HG03045 (cell line): Measurements from ENCODE around the gene MAST4.

Experiments
- ATAC-seq: cut with Tn5 transposase; IDR thresholded peaks from one replicate; pipeline ENCODE4 v1.9.1; 2021; ENCODE audit warnings: mild to moderate bottlenecking, moderate library complexity; ENCODE audit not compliant: unreplicated experiment

MAST4 gene

DNA sequence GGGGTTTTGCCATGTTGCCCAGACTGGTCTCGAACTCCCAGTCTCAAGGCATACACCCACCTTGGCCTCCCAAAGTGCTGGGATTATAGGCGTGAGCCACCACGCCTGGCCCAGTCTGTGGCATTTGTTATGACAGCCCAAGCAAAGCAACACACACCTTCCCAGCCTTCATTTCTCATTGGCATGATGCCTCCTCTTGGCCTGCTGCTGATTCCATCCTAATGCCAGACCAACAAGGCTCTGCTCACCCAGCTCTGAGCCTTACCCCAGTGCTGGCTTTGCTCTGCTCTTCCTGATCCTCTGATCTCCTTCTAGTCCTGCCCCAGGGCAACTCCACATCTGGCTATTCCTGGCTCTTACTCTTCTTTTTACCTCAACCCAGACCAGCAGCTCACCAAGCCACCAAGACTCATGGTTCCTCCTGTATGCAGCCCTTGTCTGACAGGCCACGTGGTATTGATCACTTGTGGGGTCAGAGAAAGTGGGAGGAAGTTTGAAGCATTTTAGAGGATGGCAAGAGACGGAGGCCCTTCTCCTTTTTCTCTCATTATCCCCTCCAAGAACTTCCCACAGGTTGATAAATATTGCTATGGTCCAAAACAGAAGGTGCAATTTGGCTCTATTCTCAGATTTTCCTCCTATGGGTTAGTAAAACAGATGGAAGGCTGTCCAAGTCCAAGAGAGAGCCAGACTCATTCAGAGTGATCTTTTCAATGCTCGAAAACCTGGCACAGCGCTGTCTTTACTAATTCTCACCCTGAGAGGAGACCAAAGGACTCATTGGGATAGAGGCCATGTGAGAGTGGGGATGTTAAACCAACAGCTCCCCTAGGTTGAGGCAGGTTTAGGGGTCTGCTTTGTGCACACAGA is 599.4 kb downstream of the MAST4 start:
- ATAC-seq: no peak

DNA sequence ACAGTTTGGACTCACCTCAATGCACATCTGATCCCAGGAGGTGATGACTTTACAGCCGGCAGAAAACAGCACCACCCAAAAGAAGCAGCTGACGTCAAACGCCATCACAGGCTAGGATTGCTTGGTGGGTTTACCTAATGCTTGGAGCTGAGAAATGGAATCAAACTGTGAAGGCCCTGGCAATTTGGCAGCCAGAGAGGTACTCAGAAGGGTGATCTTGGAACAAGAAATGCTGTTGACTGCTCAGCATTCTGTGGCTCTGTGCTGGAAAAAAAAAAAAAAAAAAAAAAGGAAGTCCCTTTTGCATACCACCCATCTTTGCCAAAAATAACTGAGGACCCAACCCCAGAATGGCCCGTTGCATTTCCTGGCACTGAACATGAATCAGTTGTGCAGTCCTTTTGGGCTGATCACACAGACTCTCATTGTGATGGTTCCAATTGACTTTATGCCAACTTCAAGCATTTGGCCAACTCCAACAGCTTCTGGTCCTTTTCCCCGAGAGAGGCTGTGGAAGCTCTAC is 600.4 kb downstream of the MAST4 start, which contains the start of gene CD180:
Gene CD180, minus strand, starts transcription at position 263 of the 523 bp plus-strand sequence. Its CDS starts 158 bp downstream, at position 105.
- ATAC-seq: no peak

DNA sequence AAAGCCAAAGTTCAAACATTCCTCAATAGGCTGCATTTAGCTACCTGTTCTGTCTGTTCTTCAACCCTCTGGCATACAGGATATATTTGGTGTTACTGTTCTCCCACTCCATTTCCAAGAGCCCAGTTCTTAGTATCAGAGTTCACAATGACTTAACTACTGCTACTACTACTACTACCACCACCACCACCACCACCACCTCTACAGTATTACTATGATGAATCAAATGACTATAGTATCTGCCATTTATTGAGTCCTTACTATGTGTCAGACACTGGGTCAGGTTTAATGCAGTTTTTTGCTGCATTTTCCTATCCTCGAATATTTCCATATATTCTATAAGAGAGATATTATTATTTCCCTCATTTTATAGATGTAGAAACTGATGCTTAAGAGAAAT is 601.3 kb downstream of the MAST4 start:
- no peak for ATAC-seq

DNA sequence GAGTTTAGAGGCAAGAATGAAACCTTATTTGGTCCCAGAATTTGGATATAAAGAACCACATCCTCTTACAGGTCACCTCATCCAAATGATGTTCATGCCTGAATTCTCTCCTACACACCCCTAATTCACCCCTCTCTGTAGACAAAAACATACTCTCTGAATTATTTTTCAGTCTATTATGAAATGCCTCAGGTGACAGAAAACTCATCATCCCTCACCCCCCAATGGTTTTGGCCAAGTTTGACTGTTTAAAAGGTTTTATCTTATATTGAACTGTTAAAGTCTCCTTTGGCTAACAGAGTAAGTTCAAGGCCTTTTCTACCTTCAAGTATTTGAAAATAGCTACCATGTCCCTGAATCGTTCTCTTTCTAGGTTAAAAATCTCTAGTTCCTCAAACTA is 602.7 kb downstream of the MAST4 start:
- no peak for ATAC-seq

DNA sequence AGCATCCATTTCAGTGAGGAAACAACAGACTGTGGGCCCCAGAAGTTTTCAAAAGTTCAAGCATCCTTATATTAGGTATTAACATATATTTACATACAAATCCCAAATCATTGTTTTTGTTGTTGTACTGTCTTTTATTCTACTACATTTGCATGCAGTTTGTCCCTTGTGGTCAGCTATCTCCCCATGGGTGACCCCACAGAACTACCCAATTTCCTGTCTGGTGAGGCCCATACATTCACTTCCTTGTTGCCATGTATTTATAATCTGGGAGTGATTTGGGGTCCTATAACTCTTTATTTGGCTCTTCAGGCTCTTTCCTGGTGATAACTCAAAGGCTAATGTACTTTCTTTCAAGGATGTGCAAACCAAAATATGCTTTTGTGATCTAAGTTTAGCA is 603.7 kb downstream of the MAST4 start:
- no peak for ATAC-seq

GRCh38 chr5:67200809-67201562 is 604.8 kb downstream of the MAST4 start:
- no peak for ATAC-seq

GRCh38 chr5:67201897-67202549 is 605.8 kb downstream of the MAST4 start:
- no peak for ATAC-seq

DNA sequence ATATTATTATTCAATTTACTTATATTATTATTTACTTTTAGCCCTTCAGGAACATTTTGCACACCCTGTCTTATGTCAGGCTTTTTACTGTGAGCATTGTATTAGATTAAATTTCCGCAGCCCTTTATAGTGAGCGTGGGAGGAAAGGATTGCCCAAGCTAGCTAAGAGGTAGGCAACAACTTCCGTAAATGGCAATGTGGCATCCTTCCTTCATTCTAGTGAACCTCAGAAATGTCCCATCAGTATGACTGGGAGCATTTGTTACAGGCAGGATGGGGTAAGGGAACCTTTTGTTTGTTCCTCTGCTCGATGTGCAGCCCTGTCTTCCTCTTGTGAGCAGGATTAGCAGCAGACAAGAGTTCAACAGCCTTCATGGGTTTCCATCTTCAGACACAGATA is 606.6 kb downstream of the MAST4 start:
- ATAC-seq: no peak

GRCh38 chr5:67203701-67204074 is 607.5 kb downstream of the MAST4 start:
- no peak for ATAC-seq

DNA sequence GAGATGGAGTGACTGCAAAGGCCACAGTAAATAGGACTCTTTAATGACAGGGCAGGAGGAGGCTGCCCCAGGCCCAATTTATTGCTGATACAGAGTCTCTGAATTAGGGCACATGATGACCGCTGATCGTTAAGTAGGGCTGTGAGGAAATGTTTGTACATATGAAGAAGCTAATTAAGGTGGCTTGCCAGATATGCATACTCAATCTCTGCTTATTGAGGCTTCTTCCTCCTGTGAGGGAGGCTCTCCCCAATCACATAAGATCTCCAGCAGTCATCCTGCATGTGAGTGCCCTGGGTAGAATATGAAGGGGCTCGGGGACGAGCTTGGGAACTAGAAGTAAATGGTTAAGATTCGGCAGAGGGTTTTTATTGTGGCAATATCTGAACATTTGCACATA is 608.6 kb downstream of the MAST4 start:
- ATAC-seq: no peak

DNA sequence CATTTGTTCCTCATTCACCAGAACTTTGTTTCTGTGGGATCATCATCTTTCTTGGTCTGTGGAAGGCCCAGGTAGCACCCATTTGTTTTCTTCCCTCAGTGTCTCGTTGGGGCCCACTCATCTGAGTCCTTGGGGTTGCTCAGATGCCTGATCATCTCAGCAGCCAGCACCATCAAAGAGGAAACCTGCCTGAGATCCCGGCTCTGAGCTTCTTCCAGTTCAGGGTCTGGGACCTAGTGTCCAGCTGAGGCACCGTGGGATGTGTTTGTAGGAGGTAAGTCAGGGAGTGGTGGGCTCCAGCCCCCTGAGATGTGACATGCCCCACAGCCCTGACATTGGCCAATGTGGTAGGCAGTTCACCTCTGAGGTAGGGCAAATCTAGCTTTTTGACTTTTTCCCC is 609.8 kb downstream of the MAST4 start:
- no peak for ATAC-seq

- ATAC-seq: peak; percentile 33
Measured at GRCh38 chr5:67206461-67206860, 610.3 kb downstream of the MAST4 start.

- peak; percentile 80 for ATAC-seq
Measured at GRCh38 chr5:67206929-67207328, 610.7 kb downstream of the MAST4 start.

GRCh38 chr5:67208403-67208802 is 612.2 kb downstream of the MAST4 start:
- ATAC-seq: no peak

DNA sequence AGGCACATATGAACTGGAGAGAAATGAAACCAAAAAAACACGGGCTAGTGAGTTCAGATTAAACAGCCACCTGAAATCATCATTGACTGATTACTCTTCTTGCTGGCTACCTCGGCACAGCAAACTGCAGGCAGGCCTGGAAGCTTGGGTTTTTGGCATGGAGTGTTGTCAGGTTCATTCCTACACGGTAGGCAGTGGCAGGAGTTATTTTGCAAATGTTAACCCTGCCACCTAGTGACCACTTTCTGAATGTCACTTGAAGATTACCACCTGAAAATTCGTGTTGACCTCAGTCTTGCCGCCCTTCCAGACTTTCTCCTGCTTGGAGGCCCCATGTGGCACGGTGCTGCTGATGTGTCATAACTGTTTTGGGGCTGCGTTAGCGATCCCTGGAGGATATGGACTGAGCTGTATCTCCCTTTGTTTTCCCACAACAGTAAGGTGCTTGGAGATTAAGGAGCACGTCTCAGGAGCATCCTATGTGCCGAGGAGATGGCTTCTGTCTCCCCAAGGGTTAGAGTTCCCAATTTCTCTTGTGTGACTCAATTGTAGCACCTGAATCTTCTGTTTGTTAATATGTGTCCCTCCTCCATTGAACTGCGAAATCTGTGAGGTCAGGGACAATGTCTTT is 613.1 kb downstream of the MAST4 start:
- peak; percentile 34 for ATAC-seq

- ATAC-seq: no peak
Measured at GRCh38 chr5:67211926-67212325, 615.7 kb downstream of the MAST4 start.

- no peak for ATAC-seq
Measured at GRCh38 chr5:67214036-67214435, 617.8 kb downstream of the MAST4 start.

DNA sequence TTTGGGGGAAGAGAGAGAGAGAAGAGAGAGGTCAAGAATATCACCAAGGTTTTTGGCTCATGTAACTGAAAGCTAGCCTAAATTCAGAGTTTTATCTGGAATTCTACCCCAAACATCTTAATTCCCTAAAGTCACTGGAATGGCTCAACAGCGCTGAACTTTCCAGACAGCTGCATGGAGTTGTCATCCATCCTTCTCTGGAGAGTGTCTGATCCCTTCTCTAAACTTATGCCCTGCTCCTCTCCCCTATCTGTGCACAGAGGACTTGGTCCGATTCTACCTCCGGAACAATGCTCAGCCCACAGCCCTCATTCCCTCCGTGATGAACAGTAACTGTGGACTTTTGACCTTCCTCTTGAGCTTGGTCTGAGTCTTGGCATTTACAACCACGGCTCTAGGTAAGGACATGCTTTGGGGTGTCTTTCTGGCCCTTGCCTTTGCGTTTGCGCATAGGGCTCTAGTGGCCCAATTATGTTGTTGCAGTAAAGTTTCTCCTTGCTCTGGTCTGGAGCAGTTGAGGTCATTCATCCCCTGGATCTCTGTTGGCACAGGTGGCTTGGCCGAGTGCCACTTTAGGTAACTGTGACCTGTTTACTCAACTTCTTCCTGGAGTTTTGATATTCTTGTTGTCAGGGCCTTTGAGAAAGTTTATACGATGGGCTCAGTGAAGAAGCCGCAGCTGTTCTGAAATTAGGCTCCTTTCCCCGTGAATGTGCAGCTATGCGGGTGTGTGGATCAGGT is 618.7 kb downstream of the MAST4 start:
- no peak for ATAC-seq

DNA sequence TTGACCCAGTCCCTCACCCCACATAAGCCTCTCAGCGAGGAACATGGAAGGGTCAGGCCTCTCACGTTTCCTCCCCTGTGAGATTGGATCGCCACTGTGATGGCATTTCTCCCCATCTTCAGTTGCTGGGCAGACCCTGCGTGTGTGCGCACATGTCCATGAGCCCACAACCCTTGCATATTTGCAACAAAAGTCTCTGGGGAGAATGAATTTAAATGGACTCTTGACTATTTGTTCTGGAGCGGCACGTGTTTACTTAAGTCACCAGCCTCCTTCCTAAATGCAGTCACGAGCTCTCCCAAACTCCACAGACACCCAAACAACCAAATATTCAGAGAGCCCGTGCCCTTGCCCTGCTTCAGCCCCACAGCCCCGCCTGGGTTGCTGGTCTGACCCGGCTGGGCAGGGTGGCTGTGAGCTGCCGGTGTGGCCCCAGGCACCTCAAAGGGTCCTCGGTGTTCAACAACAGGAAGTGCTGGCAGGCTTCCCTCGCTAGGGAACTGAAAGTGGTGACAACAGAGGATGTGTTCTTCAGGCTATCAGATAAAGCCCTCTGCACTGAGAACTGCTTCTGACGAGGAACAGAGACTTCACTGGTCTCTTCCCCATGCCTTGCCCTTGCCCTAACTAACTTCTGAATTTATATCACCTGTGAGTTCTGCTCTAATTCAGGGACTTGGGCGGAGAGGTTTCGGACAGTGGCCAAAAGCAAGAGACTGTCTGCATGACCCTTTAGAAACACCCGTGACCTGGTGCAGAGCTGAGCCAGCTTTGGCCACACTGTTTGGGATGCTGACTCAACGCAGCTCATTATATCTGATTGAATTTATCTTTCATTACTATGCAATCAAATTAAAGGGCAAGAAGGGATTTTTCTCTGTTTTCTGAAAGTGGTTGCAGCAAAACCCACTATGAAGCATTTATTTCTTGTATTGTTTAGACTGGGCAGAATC is 619.6 kb downstream of the MAST4 start:
- peak; percentile 100 for ATAC-seq
